ENCODE results near the gene INCA1. TPM values are rescaled to one million over a fixed set of nuclear protein-coding genes. Genes with fewer than 3 reads are reported as not detected.

INCA1 gene
- total and polyA plus RNA-seq, 2 of the 13 experiments (the other 11 are each of a cell fraction or from before 2014, with no cell fraction given) = 0.93 to 2.6 TPM

DNA sequence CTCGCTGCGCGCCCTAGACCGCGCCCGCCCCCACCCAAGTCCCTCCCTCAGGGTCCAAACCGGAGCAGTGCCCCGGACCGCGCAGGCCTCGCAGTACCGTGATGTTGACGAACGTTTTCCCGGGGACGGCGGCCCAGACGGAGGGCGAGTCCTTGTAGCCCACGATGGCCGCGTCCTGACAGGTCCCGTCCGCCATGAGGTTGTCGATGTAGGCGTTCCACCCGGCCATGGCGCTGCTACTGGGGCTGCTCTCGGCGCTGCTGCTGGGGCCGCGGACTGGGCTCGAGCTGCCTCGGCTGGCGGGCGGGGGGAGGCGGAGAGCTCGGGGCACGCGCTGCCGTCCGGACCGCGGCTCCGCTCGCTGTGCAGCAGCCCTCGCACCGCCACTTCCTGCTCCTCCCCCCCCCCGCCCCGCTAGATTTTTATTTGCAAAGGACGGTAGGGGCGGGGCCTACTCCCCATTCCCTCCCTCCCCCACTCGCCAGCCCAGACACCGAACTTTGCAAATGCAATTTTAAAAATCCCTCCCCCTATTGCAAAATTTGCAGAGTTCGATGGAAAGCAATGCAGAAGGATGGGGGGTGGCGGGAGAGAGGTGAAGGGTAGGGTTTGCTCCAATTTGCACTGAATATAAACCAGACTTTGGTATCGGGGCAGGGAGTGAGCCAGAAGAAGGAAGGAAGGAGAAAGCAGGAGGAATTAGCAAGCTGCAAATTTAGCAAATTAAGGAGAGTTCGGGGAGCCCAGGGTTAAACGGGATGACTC lies 49.0 kb downstream of the INCA1 start, which contains the start of gene PFN1:
PFN1 (minus strand) TSS at position 365 of the 765 bp plus-strand sequence; CDS start at position 229, 136 bp downstream.
- no peak within 1 kb of the TSS for H2AFZ ChIP-seq (ENCODE audit: low read length)
- peaks cover 50% of the 10 kb centered on the region for H3K79me2 ChIP-seq (ENCODE audit: insufficient read depth, low read length)
- H3K9me3 ChIP-seq (ENCODE audit: low read length) = no peaks in the 10 kb centered on the region
- peak; percentile 21 for ATAC-seq
- peak within 1 kb of the TSS; percentile 99 for H3K27ac ChIP-seq (ENCODE audit: extremely low read length, insufficient read depth, low read length)
- H3K4me2 ChIP-seq (ENCODE audit: low read depth, low read length) = peak within 1 kb of the TSS; percentile 84
- H3K27me3 ChIP-seq (ENCODE audit: control insufficient read depth in 1 of 2, insufficient read depth in 2 of 2, low read length in 2 of 2) = no peaks in the 10 kb centered on the region; a peak in 1 of 5 replicates
- peaks cover 54% of the 10 kb centered on the region for H3K4me1 ChIP-seq (ENCODE audit: insufficient read depth, low read length)
- peak within 1 kb of the TSS; percentile 99 for H3K9ac ChIP-seq (ENCODE audit: insufficient read depth, low read depth, low read length)
- intact Hi-C loops (cut with micrococcal nuclease; ENCODE audit: unreplicated experiment) = no loop called here
- in situ Hi-C loops (cut with HindIII; ENCODE audit: extremely low pct_ligation_motif_present, low pct_unique_long_range_greater_than_20kb) = no loop called here
- H3K36me3 ChIP-seq (replicated peaks in 1 of 2; ENCODE audit: control insufficient read depth in 1 of 2, insufficient read depth in 2 of 2, low read length in 2 of 2) = peaks cover 11 to 33% of the 10 kb centered on the region in 2 experiments
- ChIA-PET POLR2A (interaction anchor here (0.6 to 10.0 kb wide), 8 partner anchors 9 to 152 kb away, joined by 3 to 273 read pairs (median 8); partner anchors contain the start of genes INCA1, KIF1C, PSMB6 and RNF167), CTCF (ENCODE audit: low intra/inter-chr PET ratio, low total read pairs) (no interaction called here)
- under 1% methylated on average over 11 of the region's 59 CpGs for WGBS (ENCODE audit: low lambda C conversion rate)
- no TSS peak for BruUV-seq (replicated peaks)
- peak; percentile 90 for DNase-seq (ENCODE audit: low spot score)
- H4K20me1 ChIP-seq (ENCODE audit: insufficient read depth, low read length) = peaks cover 33% of the 10 kb centered on the region
- peak within 1 kb of the TSS; percentile 93 to 100 (median 100) for H3K4me3 ChIP-seq (replicated peaks in 1 of 3; ENCODE audit: insufficient read depth in 1 of 3, low read depth in 2 of 3, low read length in 3 of 3)
- FAIRE-seq = peak; percentile 85
- TF ChIP-seq LCORL (IDR thresholded peaks at IDR 0.05) = peak; percentile 73; the same call in 1 of the 2 replicates
- no peak; the same call in 1 of the 2 replicates for TF ChIP-seq LCORL (CRISPR knock-in tag; IDR thresholded peaks at IDR 0.05)
- TF ChIP-seq, protein P1, sequence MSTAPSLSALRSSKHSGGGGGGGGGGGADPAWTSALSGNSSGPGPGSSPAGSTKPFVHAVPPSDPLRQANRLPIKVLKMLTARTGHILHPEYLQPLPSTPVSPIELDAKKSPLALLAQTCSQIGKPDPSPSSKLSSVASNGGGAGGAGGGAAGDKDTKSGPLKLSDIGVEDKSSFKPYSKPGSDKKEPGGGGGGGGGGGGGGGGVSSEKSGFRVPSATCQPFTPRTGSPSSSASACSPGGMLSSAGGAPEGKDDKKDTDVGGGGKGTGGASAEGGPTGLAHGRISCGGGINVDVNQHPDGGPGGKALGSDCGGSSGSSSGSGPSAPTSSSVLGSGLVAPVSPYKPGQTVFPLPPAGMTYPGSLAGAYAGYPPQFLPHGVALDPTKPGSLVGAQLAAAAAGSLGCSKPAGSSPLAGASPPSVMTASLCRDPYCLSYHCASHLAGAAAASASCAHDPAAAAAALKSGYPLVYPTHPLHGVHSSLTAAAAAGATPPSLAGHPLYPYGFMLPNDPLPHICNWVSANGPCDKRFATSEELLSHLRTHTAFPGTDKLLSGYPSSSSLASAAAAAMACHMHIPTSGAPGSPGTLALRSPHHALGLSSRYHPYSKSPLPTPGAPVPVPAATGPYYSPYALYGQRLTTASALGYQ (CRISPR knock-in tag; IDR thresholded peaks at IDR 0.05) = 0 out of 2 replicates have a peak, but pooled peaks have one; percentile 17
- peak; percentile 51; the same call in 1 of the 2 replicates for TF ChIP-seq ZNF816 (CRISPR knock-in tag; IDR thresholded peaks at IDR 0.05; ENCODE audit: borderline replicate concordance)
- no peak for TF ChIP-seq GPBP1L1 (CRISPR knock-in tag; IDR thresholded peaks at IDR 0.05)
- 0 out of 2 replicates have a peak, but pooled peaks have one; percentile 45 for TF ChIP-seq ZNF691 (CRISPR knock-in tag; IDR thresholded peaks at IDR 0.05; ENCODE audit: borderline replicate concordance, low read depth)
- peak; percentile 32; the same call in 1 of the 2 replicates for TF ChIP-seq MTA1 (CRISPR knock-in tag; IDR thresholded peaks at IDR 0.05; ENCODE audit: borderline replicate concordance)
- TF ChIP-seq ZNF616 (CRISPR knock-in tag; IDR thresholded peaks at IDR 0.05; ENCODE audit: low read depth) = peak; percentile 74
- TF ChIP-seq MEF2D (CRISPR knock-in tag; IDR thresholded peaks at IDR 0.05) = no peak
- 0 out of 2 replicates have a peak, but pooled peaks have one; percentile 65 for TF ChIP-seq FOXM1 (CRISPR knock-in tag; IDR thresholded peaks at IDR 0.05)
- TF ChIP-seq, protein P2, sequence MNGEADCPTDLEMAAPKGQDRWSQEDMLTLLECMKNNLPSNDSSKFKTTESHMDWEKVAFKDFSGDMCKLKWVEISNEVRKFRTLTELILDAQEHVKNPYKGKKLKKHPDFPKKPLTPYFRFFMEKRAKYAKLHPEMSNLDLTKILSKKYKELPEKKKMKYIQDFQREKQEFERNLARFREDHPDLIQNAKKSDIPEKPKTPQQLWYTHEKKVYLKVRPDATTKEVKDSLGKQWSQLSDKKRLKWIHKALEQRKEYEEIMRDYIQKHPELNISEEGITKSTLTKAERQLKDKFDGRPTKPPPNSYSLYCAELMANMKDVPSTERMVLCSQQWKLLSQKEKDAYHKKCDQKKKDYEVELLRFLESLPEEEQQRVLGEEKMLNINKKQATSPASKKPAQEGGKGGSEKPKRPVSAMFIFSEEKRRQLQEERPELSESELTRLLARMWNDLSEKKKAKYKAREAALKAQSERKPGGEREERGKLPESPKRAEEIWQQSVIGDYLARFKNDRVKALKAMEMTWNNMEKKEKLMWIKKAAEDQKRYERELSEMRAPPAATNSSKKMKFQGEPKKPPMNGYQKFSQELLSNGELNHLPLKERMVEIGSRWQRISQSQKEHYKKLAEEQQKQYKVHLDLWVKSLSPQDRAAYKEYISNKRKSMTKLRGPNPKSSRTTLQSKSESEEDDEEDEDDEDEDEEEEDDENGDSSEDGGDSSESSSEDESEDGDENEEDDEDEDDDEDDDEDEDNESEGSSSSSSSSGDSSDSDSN (CRISPR knock-in tag; IDR thresholded peaks at IDR 0.05) = peak; percentile 73; the same call in 1 of the 2 replicates
- TF ChIP-seq ZNF598 (CRISPR knock-in tag; IDR thresholded peaks at IDR 0.05; ENCODE audit: borderline replicate concordance) = peak; percentile 68; the same call in 1 of the 2 replicates
- peak; percentile 29; the same call in 1 of the 2 replicates for TF ChIP-seq TFDP2 (CRISPR knock-in tag; IDR thresholded peaks at IDR 0.05)
- peak; percentile 72; the same call in 1 of the 2 replicates for TF ChIP-seq ZNF768 (CRISPR knock-in tag; IDR thresholded peaks at IDR 0.05)
- TF ChIP-seq ZNF337 (CRISPR knock-in tag; IDR thresholded peaks at IDR 0.05; ENCODE audit: borderline replicate concordance, low read depth) = no peak

All from HepG2 (cell line).